IMR-90 (cell line): ENCODE results near the gene ACP4. TPM values are rescaled to one million over a fixed set of nuclear protein-coding genes. Genes with fewer than 3 reads are reported as not detected.

Source experiments
- ATAC-seq: fragments of 200-7000 bp; cut with Tn5 transposase; 2 replicates; pipeline ENCODE4 v1.9.1; 2020; ENCODE audit warnings: low read depth, mild to moderate bottlenecking, moderate library complexity
- BruUV-seq: library from RNA; stranded (reverse); fragments of 400-500 nt; replicated peaks from 2 replicates; lab custom pipeline; 2021; lab: Mats Ljungman, UMichigan
- CTCF ChIA-PET: fragments of 300-600 bp; formaldehyde crosslinking; extraction: SDS; loops from one replicate; lab custom pipeline; 2021; ENCODE audit warnings: antibody characterized with exemption; lab: Yijun Ruan, JAX
- POLR2A ChIA-PET: fragments of 300-600 bp; sonication (Branson Sonifier 250); formaldehyde crosslinking; loops from one replicate; lab custom pipeline; 2022; ENCODE audit warnings: antibody characterized with exemption; ENCODE audit not compliant: unreplicated experiment; lab: Charles Lee
- DNase-seq: peaks from one replicate; pipeline ENCODE4 v3.0.0; 2013
- H2AFZ ChIP-seq: replicated peaks from 2 replicates; pipeline ENCODE3; 2013; ENCODE audit warnings: low read length, mild to moderate bottlenecking; ENCODE audit not compliant: poor library complexity
- H2AK5ac ChIP-seq: 2 replicates; pipeline ENCODE4 v1.6.1; 2013; ENCODE audit warnings: low read depth, low read length, inconsistent platforms
- H2AK9ac ChIP-seq: replicated peaks from 2 replicates; pipeline ENCODE3; 2013; ENCODE audit warnings: mild to moderate bottlenecking, low read depth, low read length, moderate library complexity; ENCODE audit not compliant: poor library complexity
- H2BK120ac ChIP-seq: 2 replicates; pipeline ENCODE4 v1.6.1; 2013; ENCODE audit warnings: low read depth, low read length, inconsistent platforms
- H2BK15ac ChIP-seq: 3 replicates; pipeline ENCODE4 v1.6.1; 2013; ENCODE audit warnings: low read depth, low read length, inconsistent platforms
- H2BK20ac ChIP-seq: 2 replicates; pipeline ENCODE4 v1.6.1; 2013; ENCODE audit warnings: low read depth, mild to moderate bottlenecking, inconsistent platforms, low read length, moderate library complexity
- H2BK5ac ChIP-seq: 2 replicates; pipeline ENCODE4 v1.6.1; 2013; ENCODE audit warnings: mild to moderate bottlenecking, low read depth, low read length, inconsistent platforms; ENCODE audit not compliant: poor library complexity, severe bottlenecking
- H3K14ac ChIP-seq: replicated peaks from 2 replicates; pipeline ENCODE4 v1.6.1; 2013; ENCODE audit warnings: low read depth, low read length, inconsistent platforms
- H3K18ac ChIP-seq: 2 replicates; pipeline ENCODE4 v1.6.1; 2013; ENCODE audit warnings: low read depth, low read length, control low read depth
- H3K23ac ChIP-seq: 2 replicates; pipeline ENCODE4 v1.6.1; 2013; ENCODE audit warnings: low read depth, low read length, inconsistent platforms
- H3K27ac ChIP-seq: 2 replicates; pipeline ENCODE4 v1.5.1; 2013; ENCODE audit warnings: mild to moderate bottlenecking, control low read depth, low read length; ENCODE audit not compliant: insufficient read depth
- H3K27me3 ChIP-seq: 2 replicates; pipeline ENCODE4 v1.6.1; 2013; ENCODE audit warnings: low read length; ENCODE audit not compliant: control insufficient read depth, insufficient read depth
- H3K36me3 ChIP-seq: 2 replicates; pipeline ENCODE4 v1.6.1; 2013; ENCODE audit warnings: low read length, mixed read lengths; ENCODE audit not compliant: control insufficient read depth, insufficient read depth
- H3K4ac ChIP-seq: 2 replicates; pipeline ENCODE4 v1.6.1; 2013; ENCODE audit warnings: low read depth, low read length, inconsistent platforms
- H3K4me1 ChIP-seq: 2 replicates; pipeline ENCODE4 v1.6.1; 2013; ENCODE audit warnings: low read length, mixed read lengths; ENCODE audit not compliant: control insufficient read depth, insufficient read depth
- H3K4me2 ChIP-seq: 2 replicates; pipeline ENCODE4 v1.6.1; 2013; ENCODE audit warnings: low read depth, mild to moderate bottlenecking, control low read depth, low read length, moderate library complexity
- H3K4me3 ChIP-seq: 2 replicates; pipeline ENCODE4 v1.5.1; 2013; ENCODE audit warnings: low read depth, mild to moderate bottlenecking, control low read depth, low read length, moderate library complexity; ENCODE audit not compliant: insufficient read depth
- H3K56ac ChIP-seq: 2 replicates; pipeline ENCODE4 v1.6.1; 2013; ENCODE audit warnings: low read length, inconsistent platforms; ENCODE audit not compliant: insufficient read depth; ENCODE audit errors: extremely low read depth
- H3K79me1 ChIP-seq, 2 experiments: 2 replicates each; pipeline ENCODE4 v1.6.1; 2013; ENCODE audit warnings: low read length in 2 of 2, inconsistent platforms in 1 of 2, low read depth in 1 of 2
- H3K9ac ChIP-seq: 2 replicates; pipeline ENCODE4 v1.6.1; 2013; ENCODE audit warnings: low read depth, low read length, control low read depth
- H3K9me1 ChIP-seq: 2 replicates; pipeline ENCODE4 v1.6.1; 2013; ENCODE audit warnings: low read length, inconsistent platforms; ENCODE audit not compliant: insufficient read depth
- H3K9me3 ChIP-seq: 2 replicates; pipeline ENCODE4 v1.6.1; 2013; ENCODE audit warnings: low read length; ENCODE audit not compliant: control insufficient read depth, insufficient read depth
- H4K20me1 ChIP-seq: 2 replicates; pipeline ENCODE4 v1.6.1; 2013; ENCODE audit warnings: low read length, inconsistent platforms; ENCODE audit not compliant: insufficient read depth
- H4K5ac ChIP-seq: 2 replicates; pipeline ENCODE4 v1.6.1; 2013; ENCODE audit warnings: mild to moderate bottlenecking, low read depth, low read length, control low read depth
- H4K8ac ChIP-seq, 2 experiments: 2 replicates each; pipeline ENCODE4 v1.6.1; 2013; ENCODE audit warnings: low read depth in 2 of 2, low read length in 2 of 2, control low read depth in 1 of 2, inconsistent platforms in 1 of 2
- H4K91ac ChIP-seq: 2 replicates; pipeline ENCODE4 v1.6.1; 2013; ENCODE audit warnings: low read depth, low read length, inconsistent platforms; ENCODE audit not compliant: insufficient read depth
- CEBPB ChIP-seq: IDR thresholded peaks from 2 replicates; pipeline ENCODE4 v1.6.1; 2012; ENCODE audit warnings: low read depth, low read length, improper control_type of control experiment
- NFE2L2 ChIP-seq: fragments of 150-350 bp; IDR thresholded peaks from 2 replicates; pipeline ENCODE4 v1.6.1; 2016; ENCODE audit warnings: low read depth, mild to moderate bottlenecking, low read length
- WGBS, 2 experiments: methylation state at CpG; one replicate each; pipeline versions ENCODE4 v1.1.5 to v1.1.7; 2013; ENCODE audit warnings: missing lambda C conversion rate in 2 of 2; ENCODE audit not compliant: insufficient read length in 1 of 2; ENCODE audit errors: extremely low coverage in 2 of 2; 5-methylcytosine and 5-hydroxymethylcytosine counted together
- dilution Hi-C: fragments of 300-500 bp; cut with HindIII; formaldehyde crosslinking; loops from one replicate; pipeline ENCODE4 v1.14.3; 2018; ENCODE audit warnings: low sequenced_read_pairs; ENCODE audit not compliant: unreplicated experiment
- in situ Hi-C: fragments of 300-500 bp; cut with MboI; formaldehyde crosslinking; loops from 3 replicates; pipeline ENCODE4 v1.14.3; 2019; ENCODE audit warnings: low sequenced_read_pairs, inconsistent platforms, mixed read lengths
- intact Hi-C: fragments of 100-400 bp; cut with micrococcal nuclease; formaldehyde crosslinking; loops from 2 replicates; pipeline ENCODE4 v1.10.0; 2022
- polyA plus RNA-seq, 3 experiments: library from polyadenylated mRNA; depleted of rRNA; stranded (reverse); fragments of >200 nt; gene quantifications; 2 replicates each; pipeline ENCODE4 v1.2.3, GENCODE V29; 2012; ENCODE audit warnings: low replicate concordance in 1 of 3
- total RNA-seq: library from RNA; depleted of rRNA; stranded (reverse); fragments of >200 nt; gene quantifications from 2 replicates; pipeline ENCODE4 v1.2.3, GENCODE V29; 2012

The ACP4 gene
- total and polyA plus RNA-seq, 2 of the 4 experiments (the other 2 are of a cell fraction) = not detected

DNA sequence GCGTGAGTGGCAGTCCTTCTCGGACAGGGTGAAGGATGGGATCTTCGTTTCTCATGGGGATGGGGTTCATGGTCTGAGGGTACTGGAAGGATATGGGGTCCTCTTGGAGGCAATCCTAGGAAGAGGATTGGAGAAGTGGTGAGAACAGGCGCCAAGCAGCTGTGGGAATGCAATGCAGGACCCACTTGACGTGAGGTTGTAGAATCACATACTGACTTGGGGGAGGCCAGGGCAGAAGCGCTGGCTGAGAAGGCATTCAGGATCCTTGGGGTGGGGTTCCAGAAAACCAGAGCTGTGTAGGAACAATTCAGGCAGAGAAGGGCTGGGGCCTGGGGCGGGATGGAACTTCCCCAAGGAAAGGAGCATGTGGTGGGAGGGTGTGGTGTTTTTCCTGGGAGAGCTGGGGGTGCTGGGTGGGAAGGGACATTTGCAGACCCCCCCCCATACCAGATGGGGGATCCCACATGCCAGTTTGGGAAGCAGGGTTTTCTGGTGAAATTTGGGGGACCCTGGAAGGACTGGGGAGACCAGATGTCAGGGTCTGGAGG, 32.5 kb downstream of the ACP4 start:
- no peak overlapping the region for H3K4me3 ChIP-seq
- H3K79me1 ChIP-seq = no peaks in the 10 kb centered on the region
- no peak overlapping the region for H3K56ac ChIP-seq
- H4K8ac ChIP-seq = no peak overlapping the region
- DNase-seq (no peak), ATAC-seq (no peak)
- dilution Hi-C loops (no loop called here), intact Hi-C loops (no loop called here), in situ Hi-C loops (no loop called here)
- no peak overlapping the region for H2AFZ ChIP-seq
- H2BK120ac ChIP-seq = no peak overlapping the region
- H3K9ac ChIP-seq = no peak overlapping the region
- no peak overlapping the region for H3K4me2 ChIP-seq
- H4K5ac ChIP-seq = no peak overlapping the region
- H3K14ac ChIP-seq = no peak overlapping the region
- POLR2A ChIA-PET = no interaction called here
- no peak overlapping the region for H4K91ac ChIP-seq
- H3K9me3 ChIP-seq = no peaks in the 10 kb centered on the region
- no peak overlapping the region for H2AK9ac ChIP-seq
- H3K4ac ChIP-seq = no peak overlapping the region
- H2BK15ac ChIP-seq = no peak overlapping the region
- no peak overlapping the region for H3K27ac ChIP-seq
- WGBS, 2 experiments = 70% methylated on average over 4 of the region's 7 CpGs; no CpG with 5 or more reads in 1 of the 2 experiments
- H3K36me3 ChIP-seq = no peaks in the 10 kb centered on the region
- peaks cover 40% of the 10 kb centered on the region for H3K27me3 ChIP-seq
- TF ChIP-seq CEBPB (no peak), NFE2L2 (no peak)
- no peaks in the 10 kb centered on the region for H4K20me1 ChIP-seq
- BruUV-seq = no TSS peak
- no peak overlapping the region for H2AK5ac ChIP-seq
- no peak overlapping the region for H2BK5ac ChIP-seq
- no peak overlapping the region for H3K18ac ChIP-seq
- H3K23ac ChIP-seq = no peak overlapping the region
- H2BK20ac ChIP-seq = no peak overlapping the region
- CTCF ChIA-PET = no interaction called here
- no peaks in the 10 kb centered on the region for H3K4me1 ChIP-seq
- H3K9me1 ChIP-seq = no peaks in the 10 kb centered on the region
